NCI-H2107 (cell line): Measurements from ENCODE around the gene IFNL4.
"Not testable (repeated sequence)": the region's sequence is repeated elsewhere in the genome, so short reads cannot be mapped to it uniquely, and the experiment has no call there.

Source experiments
- DNase-seq: peaks from one replicate; lab custom pipeline; 2025; lab: John Stamatoyannopoulos, UW

The IFNL4 gene

GRCh38 chr19:39223703-39224279 lies 24.9 kb downstream of the IFNL4 start:
- no peak for DNase-seq

GRCh38 chr19:39219108-39219507 lies 29.5 kb downstream of the IFNL4 start:
- DNase-seq: not testable (repeated sequence)

GRCh38 chr19:39218230-39219007 lies 30.2 kb downstream of the IFNL4 start:
- DNase-seq: no peak

GRCh38 chr19:39217094-39217493 lies 31.6 kb downstream of the IFNL4 start:
- DNase-seq: no peak

- DNase-seq: not testable (repeated sequence)
Observed at GRCh38 chr19:39215323-39215722, 33.3 kb downstream of the IFNL4 start.

- no peak for DNase-seq
Observed at GRCh38 chr19:39212375-39212742, 36.3 kb downstream of the IFNL4 start.

- no peak for DNase-seq
Observed at GRCh38 chr19:39211731-39212374, 36.8 kb downstream of the IFNL4 start.

GRCh38 chr19:39209196-39209595 lies 39.5 kb downstream of the IFNL4 start:
- no peak for DNase-seq

- DNase-seq: no peak
Observed at GRCh38 chr19:39208175-39208795, 40.4 kb downstream of the IFNL4 start.

- no peak for DNase-seq
Observed at GRCh38 chr19:39207293-39207836, 41.3 kb downstream of the IFNL4 start.

GRCh38 chr19:39206122-39206521 lies 42.5 kb downstream of the IFNL4 start:
- DNase-seq: no peak

- DNase-seq: no peak
Observed at GRCh38 chr19:39205449-39205764, 43.2 kb downstream of the IFNL4 start.

GRCh38 chr19:39203372-39204341 lies 45.0 kb downstream of the IFNL4 start, which contains the start of gene SYCN:
Gene SYCN (minus strand): TSS chr19:39204263. CDS start chr19:39204254, 9 bp downstream.
- DNase-seq: no peak

- no peak for DNase-seq
Observed at GRCh38 chr19:39202998-39203355, 45.7 kb downstream of the IFNL4 start.

- DNase-seq: no peak
Observed at GRCh38 chr19:39200803-39201115, 47.9 kb downstream of the IFNL4 start.

GRCh38 chr19:39200066-39200802 lies 48.4 kb downstream of the IFNL4 start:
- no peak for DNase-seq

- DNase-seq: no peak
Observed at GRCh38 chr19:39199025-39199424, 49.6 kb downstream of the IFNL4 start.

GRCh38 chr19:39197808-39198207 lies 50.8 kb downstream of the IFNL4 start:
- no peak for DNase-seq

- no peak for DNase-seq
Observed at GRCh38 chr19:39196860-39197562, 51.6 kb downstream of the IFNL4 start, which contains the start of gene NCCRP1. Gene NCCRP1 (plus strand): TSS chr19:39196964. CDS start chr19:39196983, 19 bp downstream.

GRCh38 chr19:39196320-39196719 lies 52.3 kb downstream of the IFNL4 start:
- no peak for DNase-seq
